GM12891 (cell line): ENCODE data around the gene TRIM26.
"Not testable (repeated sequence)": the region's sequence is repeated elsewhere in the genome, so short reads cannot be mapped to it uniquely, and the experiment has no call there.

Source experiments
- DNase-seq: peaks from one replicate; pipeline ENCODE4 v3.0.0; 2011; ENCODE audit warnings: low spot score; ENCODE audit not compliant: insufficient read length
- FAIRE-seq: peaks from 2 replicates; lab custom pipeline; 2011; peaks lifted over from hg19 to GRCh38; lab: Jason Lieb, UNC
- PAX5 ChIP-seq: IDR thresholded peaks from 2 replicates; pipeline ENCODE4 v1.6.1; 2011; ENCODE audit warnings: low read length, moderate library complexity, mild to moderate bottlenecking; ENCODE audit not compliant: insufficient read depth, severe bottlenecking
- POLR2A ChIP-seq: IDR thresholded peaks from 2 replicates; pipeline ENCODE4 v1.6.1; 2011; ENCODE audit warnings: low read depth, low read length, control low read depth
- POLR2AphosphoS5 ChIP-seq: IDR thresholded peaks from 2 replicates; pipeline ENCODE4 v1.6.1; 2011; ENCODE audit warnings: low read depth, low read length, control low read depth
- POU2F2 ChIP-seq: IDR thresholded peaks from 2 replicates; pipeline ENCODE4 v1.6.1; 2011; ENCODE audit warnings: low read depth, mild to moderate bottlenecking, control low read depth, low read length, moderate library complexity
- SPI1 ChIP-seq: IDR thresholded peaks from 2 replicates; pipeline ENCODE4 v1.6.1; 2011; ENCODE audit warnings: low read depth, low read length, control low read depth
- TAF1 ChIP-seq: IDR thresholded peaks from 2 replicates; pipeline ENCODE4 v1.6.1; 2011; ENCODE audit warnings: low read depth, low read length, control low read depth

The TRIM26 gene

GRCh38 chr6:30144811-30145210 is 68.4 kb downstream of the TRIM26 start:
- FAIRE-seq (no peak), DNase-seq (no peak)
- TF ChIP-seq PAX5 (no peak), POLR2A (no peak), POU2F2 (no peak), TAF1 (no peak), POLR2AphosphoS5 (no peak), SPI1 (no peak)

DNA sequence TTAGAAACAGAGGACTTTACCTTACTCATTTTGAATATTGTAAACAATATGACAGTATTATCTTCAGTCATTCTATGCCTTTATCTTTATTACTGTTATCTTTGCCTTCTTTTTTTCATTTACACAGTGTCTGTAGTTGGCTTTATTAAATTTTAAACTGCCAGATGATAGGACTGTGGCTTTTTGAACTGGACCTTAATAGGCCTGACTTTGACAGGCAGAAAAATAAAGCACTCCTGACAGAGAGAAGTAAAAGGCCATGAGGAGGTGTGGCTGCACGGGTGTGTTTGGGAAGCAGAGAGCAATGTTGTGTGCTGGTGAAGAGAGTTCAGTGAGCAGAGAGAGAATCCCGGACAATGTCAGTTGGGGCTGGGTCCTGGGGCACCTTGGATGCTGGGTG is 69.4 kb downstream of the TRIM26 start:
- DNase-seq: no peak
- TF ChIP-seq TAF1 (no peak), POU2F2 (no peak), PAX5 (no peak), POLR2AphosphoS5 (no peak), POLR2A (no peak), SPI1 (no peak)
- FAIRE-seq: no peak

- FAIRE-seq (no peak), DNase-seq (no peak)
- no peak for TF ChIP-seq SPI1
- TF ChIP-seq POU2F2: no peak
- no peak for TF ChIP-seq POLR2AphosphoS5
- TF ChIP-seq PAX5: no peak
- TF ChIP-seq POLR2A: no peak
- no peak for TF ChIP-seq TAF1
Observed at GRCh38 chr6:30142665-30143064, 70.5 kb downstream of the TRIM26 start.

GRCh38 chr6:30140240-30140639 is 73.0 kb downstream of the TRIM26 start:
- not testable (repeated sequence) for DNase-seq, FAIRE-seq

GRCh38 chr6:30136570-30137286 is 76.5 kb downstream of the TRIM26 start:
- DNase-seq: no peak
- FAIRE-seq: no peak
- TF ChIP-seq POLR2AphosphoS5: no peak
- no peak for TF ChIP-seq POU2F2
- TF ChIP-seq TAF1: no peak
- TF ChIP-seq PAX5: no peak
- TF ChIP-seq SPI1: no peak
- no peak for TF ChIP-seq POLR2A

- FAIRE-seq (no peak), DNase-seq (no peak)
- TF ChIP-seq POLR2A (no peak), PAX5 (no peak), POU2F2 (no peak), SPI1 (no peak), POLR2AphosphoS5 (no peak), TAF1 (no peak)
Observed at GRCh38 chr6:30135757-30136156, 77.4 kb downstream of the TRIM26 start, which contains the start of gene TRIM40. TRIM40 (plus strand) TSS chr6:30136140; CDS start chr6:30137037, 897 bp downstream.

- no peak for DNase-seq
- no peak for TF ChIP-seq POLR2AphosphoS5
- no peak for TF ChIP-seq POLR2A
- TF ChIP-seq POU2F2: no peak
- no peak for TF ChIP-seq TAF1
- TF ChIP-seq SPI1: no peak
- no peak for TF ChIP-seq PAX5
- FAIRE-seq: no peak
Observed at GRCh38 chr6:30135147-30135546, 78.1 kb downstream of the TRIM26 start.
